ENCODE data around the gene ISM1.
"Not testable (repeated sequence)": the region's sequence is repeated elsewhere in the genome, so short reads cannot be mapped to it uniquely, and the experiment has no call there.

ISM1 gene

DNA sequence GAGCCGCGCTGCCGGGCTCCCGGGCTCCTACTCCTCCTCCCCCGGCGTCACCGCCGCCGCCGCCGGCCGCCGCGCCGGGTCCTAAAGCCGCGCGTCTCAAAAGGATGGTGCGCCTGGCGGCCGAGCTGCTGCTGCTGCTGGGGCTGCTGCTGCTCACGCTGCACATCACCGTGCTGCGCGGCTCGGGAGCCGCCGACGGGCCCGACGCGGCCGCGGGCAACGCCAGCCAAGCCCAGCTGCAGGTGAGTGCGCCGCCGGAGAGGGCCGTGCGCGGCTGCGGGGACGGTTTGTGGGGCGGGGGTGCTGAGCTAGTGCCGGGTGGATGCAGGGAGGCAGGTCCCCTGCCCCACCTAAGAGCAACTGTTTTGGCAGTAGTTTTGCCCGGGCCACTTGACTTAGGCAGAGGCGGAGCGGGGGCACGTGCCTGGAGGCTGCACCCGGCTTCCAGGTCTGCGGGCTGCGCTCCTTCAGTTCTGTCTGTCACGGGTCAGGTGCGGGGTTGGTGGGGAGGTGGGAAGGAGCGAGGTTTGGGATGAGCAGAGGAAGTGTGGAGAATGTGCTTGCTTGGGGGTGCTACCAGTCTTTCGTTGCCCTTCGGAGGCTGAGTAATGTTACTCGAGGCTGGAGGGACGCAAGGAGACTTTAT is 722 bp downstream of the ISM1 start:
- peak; percentile 3 for DNase-seq (ENCODE audit: low spot score)

DNA sequence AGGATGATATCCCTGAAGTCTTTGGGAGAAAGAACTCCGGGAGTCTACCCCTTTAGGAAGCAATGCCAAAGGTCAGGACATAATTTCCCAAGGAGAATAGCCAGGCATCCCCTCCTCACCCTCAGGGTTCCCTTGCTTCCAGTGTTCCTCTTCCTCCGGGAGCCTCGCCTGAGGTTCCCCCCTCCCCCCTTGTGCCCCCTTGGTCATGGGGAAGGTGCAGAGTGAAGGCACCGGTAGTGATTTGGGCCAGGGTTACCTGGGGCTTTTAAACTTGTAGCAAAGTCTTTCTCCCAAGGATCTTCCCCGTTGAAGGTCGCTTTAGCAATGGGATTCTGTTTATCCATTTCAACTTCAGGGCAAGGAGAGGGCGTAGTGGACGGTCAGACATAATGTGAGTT is 1.2 kb downstream of the ISM1 start:
- no peak for DNase-seq (ENCODE audit: low spot score)

DNA sequence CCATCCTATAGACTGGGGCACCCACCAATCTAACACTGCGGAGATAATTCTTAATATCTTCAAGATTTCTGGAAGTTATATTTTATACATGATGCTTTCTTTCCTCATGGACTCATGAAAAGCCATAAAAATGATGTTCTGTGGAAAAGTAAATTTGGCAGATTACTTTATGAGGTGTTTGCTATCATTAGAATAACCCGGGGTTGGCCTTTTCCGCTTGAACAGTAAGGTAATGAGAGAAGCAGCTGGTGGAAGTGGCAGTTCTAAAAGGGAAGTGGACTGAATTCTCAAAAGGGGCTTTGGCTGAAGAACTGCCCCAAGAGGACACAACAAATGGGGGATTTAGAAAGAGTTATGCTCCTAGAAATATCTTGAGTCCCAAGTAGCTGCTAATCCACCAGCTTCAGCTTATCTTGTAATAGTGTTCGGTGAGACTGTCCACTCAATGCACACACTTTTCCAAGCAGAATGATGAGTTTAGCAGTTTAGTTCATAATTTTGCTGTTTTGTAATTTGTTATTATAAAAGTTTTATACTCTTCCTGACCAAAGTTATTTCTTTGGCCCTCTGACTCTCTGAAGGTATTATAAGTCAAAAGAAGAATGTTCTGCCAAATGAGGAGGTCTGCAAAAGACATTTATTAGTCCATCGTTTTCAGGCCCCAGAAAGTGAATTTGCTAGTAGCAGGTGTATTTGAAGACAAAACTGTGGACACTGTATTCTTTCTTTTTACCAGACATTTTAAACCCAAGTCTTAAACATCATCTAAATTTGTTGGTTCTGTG is 2.9 kb downstream of the ISM1 start:
- DNase-seq (ENCODE audit: low spot score): no peak

DNA sequence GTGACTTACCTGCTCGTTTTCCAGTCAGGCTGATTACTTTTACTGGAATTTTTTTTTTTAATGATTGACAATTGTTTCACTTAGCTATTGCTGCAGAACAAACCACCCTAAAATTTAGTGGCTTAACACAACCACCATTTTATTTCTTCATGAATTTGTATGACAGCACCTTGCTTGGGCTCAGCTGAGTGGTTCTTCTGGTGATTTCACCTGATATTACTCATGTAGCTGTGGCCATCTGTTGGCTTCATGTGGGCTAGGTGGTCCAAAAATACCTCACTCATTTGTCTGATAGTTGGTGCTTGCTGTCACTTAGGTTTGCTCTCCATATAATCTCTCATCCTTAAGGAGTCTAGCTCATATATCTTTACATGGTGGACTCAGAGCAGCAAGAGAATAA is 5.3 kb downstream of the ISM1 start:
- DNase-seq (ENCODE audit: low spot score): no peak

DNA sequence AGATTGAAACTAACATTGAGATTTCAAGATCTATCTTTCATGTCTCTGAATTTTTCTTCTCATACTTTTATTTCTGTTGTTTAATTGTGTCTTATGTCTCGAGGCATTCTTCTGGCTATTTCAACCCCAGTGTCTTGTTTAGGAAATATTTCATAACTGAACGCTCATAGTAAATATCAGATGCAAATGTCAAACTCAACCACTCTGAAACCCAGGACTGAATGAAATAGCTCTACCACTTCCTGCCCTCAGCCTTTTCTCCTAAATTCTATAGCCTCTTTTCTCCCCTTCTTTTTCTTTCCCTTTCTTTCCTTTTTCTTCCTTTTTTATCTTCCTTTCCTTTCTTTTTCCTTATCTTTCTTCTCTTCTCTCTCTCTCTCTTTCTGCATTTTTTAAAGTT is 7.7 kb downstream of the ISM1 start:
- no peak for DNase-seq (ENCODE audit: low spot score)

DNA sequence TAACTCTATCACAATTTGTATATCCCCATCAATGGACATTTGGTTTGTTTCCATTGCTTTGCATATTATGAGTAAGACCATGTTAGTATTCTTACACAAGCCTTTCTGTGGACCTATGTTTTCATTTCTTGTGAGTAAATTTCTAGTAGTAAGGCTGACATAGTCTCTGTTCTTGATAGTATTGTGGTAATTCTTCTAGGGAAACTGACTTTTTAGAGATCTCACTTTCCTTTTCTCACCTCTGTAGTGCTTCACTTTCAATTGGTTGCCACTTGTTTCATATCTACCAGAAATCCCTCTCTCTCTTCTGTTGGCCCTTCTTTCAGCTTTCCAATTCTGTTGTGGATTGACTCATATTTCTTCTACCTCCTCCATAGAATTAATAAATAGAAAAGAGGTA is 8.5 kb downstream of the ISM1 start:
- DNase-seq (ENCODE audit: low spot score): no peak

DNA sequence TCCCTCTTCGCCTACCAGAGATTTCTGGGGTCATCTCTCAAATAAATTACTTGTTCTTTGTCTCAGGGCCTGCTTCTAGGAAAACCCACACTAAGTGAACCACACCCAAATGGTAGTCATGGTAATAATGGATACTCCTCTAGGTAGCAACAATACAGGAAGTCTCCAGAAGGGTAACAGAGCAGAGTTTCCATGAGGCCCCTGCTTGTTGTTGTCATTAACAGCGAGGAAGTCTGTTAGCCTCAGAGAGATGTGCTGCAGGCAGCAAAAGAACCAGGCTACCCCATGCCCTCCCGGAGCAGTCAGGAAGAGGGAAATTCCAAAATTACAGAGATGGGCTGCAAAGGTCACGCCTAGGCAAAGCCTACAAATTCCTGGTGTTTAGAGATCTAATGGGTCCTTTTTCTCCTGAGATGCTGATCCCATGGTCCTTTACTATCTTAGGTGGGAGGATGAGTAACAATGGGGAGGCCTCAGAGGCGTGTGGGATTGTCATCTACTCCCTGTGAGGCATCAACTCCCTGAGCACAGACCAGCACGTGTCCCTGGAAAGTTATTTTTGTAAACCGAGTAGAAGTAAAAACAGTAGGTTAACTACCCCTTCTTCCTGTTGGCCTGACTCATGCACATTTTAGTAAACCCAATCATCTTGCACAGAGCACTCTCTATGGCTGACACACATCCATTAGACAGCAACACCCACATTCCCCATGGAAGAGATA is 10.1 kb downstream of the ISM1 start:
- no peak for DNase-seq (ENCODE audit: low spot score)

DNA sequence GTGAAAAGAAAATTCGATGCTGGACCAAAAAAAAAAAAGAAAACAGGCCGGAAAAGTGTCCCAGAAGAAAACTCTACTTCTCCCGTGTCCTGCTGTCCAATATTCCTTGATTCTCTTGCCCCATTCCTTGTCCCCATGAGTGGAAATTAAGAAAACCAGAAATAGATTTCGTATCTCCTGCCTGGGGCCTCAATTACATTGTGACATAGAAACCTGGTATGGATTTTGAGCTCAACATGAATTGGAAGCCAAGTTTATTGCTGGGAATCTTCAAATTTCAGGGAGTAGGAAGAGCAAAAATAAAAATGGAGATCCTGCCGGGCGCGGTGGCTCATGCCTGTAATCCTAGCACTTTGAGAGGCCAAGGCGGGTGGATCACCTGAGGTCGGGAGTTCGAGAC is 11.9 kb downstream of the ISM1 start:
- DNase-seq (ENCODE audit: low spot score): no peak

DNA sequence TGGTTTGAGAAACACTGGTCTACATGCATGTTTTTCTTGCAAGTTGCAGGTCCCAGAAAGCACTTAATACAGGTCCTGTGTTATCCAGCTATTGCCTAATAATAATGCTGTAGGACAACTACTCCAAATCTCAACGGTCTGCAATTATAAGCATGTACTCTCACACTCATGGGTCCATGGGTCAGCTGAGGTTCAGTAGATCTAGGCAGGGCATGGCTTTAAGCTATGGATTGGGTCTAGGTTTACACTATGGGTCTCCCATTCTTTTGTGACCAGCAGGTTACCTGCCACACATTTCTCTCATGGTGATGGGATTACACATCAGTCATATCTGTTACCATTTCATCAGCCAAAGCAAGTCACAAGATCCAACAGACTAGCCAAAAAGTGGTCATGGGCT is 13.9 kb downstream of the ISM1 start:
- DNase-seq (ENCODE audit: low spot score): no peak

DNA sequence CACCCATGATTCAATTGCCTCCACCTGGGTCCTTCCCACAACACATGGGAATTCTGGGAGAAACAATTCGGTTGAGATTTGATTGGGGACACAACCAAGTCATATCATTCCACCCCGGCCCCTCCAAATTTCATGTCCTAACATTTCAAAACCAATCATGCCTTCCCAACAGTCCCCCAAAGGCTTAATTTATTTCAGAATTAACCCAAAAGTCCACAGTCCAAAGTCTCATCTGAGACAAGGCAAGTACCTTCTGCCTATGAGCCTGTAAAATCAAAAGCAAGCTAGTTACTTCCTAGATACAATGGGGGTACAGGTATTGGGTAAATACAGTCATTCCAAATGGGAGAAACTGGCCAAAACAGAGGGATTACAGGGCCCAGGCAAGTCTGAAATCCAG is 15.3 kb downstream of the ISM1 start:
- DNase-seq (ENCODE audit: low spot score): not testable (repeated sequence)

DNA sequence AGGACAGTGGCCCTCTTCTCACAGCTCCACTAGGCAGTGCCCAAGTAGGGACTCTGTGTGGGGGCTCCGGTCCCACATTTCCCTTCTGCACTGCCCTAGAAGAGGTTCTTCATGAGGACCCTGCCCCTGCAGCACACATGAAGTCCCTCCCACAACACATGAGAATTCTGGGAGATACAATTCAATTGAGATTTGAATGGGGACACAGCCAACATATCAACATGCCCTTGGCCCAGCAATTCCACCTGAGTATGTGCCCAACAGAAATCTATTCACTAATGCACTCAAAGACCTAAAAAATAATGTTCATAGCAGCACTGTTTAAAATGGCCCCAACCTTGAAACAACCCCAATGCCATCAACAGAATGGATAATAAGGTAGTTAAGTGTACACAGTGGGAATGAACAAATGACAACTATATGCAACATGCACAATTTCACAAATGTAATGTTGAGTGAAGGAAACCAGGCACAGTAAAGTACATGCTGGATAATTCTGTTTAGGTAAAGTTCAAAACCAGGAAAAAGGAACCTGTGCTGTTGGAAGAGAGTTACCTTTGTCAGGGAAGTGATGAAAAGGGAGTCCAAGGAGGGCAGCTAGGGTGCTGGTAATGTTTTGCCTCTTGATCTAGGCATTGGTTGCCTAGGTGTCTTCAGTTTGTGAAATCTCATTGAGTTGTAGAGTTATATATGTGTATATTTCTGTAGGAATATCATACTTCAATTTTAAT is 16.1 kb downstream of the ISM1 start:
- DNase-seq (ENCODE audit: low spot score): no peak

DNA sequence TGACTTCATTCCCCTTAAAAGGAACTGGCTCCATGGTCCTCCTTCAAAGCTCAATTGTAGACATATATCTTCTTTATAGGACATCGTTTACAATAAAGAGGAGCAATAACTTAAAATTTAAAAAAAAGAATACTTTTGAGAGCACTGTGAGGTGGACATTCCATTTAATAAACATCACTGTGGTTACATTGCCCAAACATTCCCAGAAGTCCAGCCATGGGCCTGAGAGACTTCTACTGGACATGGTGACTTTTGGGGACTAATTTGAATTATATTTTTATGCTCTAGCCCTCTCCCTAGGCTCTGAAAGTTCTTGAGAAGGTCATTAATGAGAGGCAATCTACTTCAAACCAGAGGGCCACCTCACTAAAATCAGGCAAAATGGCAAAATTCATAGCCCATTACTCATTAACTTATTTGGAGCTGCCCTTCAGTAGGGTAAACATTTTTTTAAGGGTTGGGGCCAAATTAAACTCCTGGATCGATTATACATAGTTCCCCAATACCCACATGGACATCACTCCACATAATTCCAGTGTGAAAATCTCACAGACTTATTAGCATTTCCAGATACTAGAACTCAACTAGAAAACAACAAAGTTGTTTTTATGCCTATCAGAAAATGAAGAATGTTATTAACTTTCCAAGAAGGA is 17.1 kb downstream of the ISM1 start:
- DNase-seq (ENCODE audit: low spot score): no peak

DNA sequence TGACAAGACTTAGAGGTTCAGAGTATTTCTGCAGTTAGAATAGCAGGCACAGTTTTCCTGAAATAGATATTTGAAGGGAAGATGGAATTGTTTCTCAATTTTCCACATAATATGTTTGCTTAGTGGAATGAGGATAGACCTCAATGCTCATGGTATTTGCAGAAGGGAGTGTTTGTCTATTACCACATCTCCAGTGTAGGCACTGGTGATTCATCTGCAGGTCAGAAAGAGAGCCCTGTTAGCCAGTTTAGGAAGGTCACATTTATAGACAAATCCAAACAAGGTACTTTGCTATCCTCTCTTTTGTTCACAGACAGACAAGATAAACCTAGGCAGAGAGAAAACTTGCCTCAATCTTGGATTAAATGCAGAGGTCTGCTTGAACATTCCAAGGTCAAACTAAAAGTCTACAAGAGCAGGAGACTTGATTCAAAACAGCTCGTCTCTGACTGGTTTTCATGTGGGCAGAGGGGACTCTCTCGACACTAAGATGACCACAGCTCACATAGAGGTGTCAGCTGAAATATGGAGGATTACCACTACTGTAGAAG is 22.8 kb downstream of the ISM1 start:
- no peak for DNase-seq (ENCODE audit: low spot score)

DNA sequence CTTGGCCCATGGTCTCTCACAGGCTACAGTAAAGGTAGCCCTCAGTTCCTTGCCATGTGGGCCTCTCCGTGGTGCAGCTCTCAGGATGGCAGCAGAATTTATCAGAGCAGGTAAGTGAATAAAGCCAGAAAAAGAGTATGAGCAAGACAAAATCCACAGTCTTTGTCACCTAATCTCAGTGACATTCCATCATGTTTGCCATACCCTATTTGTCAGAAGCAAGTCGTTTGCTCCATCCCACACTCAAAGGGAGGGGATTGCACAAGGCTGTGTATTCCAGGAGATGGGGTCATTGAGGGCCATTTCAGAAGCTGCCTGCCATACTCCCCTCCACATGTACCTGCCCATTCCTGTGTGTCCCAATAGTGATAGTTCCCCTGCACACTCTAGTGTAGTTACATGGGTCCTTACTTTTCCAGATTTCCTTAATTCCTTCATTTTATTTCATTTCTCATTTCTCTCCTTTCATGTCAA is 24.2 kb downstream of the ISM1 start:
- no peak for DNase-seq (ENCODE audit: low spot score)

DNA sequence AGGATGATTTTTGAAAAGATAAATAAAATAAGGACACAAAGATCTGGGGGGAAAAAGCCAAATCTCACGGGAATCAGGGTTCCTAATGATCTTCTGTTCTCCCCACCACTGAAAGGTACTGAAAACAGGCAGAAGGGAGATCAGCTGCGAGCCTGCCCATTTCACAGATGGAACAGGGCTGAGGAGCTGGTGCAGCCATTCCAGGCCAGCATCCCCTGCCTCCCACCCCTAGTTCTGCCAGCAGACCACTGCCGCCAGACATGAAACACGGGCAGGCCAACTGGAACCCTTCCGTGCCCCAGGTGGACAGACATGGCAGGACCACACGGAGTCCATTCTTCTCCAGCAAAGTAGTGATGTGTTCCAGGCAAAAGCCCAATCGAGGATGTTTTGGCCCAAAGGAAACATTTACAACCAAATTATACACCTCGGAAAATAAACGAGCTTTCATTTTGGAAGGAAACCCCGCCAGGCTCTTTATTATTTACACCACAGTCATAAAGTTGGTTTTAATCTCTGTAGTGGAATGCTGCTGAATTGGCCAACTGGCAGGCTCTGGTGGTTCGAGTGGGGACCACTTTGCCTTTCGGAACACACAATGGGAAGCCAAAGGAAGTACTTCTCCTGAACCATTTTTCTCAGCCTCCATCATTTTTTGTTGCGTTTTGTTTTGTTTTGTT is 28.2 kb downstream of the ISM1 start:
- DNase-seq (ENCODE audit: low spot score): no peak

DNA sequence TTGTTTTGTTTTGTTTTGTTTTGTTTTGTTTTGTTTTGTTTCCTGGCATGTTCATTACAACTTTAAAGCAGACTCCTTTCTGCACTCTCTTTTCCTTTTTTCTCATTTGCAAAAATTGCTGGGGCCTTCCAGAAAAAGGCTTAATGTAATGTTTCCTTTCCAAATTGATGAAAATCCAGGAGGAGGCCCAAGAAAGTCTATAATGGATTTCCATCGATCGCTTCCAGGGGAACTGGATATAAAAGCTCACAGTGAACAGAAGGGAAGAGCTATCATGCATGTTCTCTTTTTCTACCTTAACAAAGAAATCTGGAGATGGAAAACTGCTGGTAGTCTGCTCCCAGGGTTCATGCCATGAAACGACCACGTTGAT is 28.7 kb downstream of the ISM1 start:
- no peak for DNase-seq (ENCODE audit: low spot score)

DNA sequence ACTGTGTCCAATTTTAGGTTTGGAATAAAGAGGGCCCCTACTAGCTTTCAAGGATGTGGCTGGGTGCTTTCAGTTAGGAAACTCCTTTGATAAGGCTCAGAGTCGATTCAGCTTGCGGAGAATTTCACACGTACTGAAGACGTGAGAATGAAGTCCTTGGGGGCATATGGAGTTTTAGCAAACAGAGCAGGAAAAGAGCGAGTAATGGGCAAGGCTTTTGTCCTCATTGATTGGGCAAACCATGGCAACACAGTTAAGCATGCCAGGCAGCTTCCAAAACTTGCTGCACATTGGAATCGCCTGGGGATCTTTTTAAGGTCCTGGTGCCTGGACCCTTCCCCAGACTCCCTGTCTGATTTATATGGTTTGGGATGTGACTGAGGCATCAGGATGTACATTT is 29.2 kb downstream of the ISM1 start:
- no peak for DNase-seq (ENCODE audit: low spot score)

DNA sequence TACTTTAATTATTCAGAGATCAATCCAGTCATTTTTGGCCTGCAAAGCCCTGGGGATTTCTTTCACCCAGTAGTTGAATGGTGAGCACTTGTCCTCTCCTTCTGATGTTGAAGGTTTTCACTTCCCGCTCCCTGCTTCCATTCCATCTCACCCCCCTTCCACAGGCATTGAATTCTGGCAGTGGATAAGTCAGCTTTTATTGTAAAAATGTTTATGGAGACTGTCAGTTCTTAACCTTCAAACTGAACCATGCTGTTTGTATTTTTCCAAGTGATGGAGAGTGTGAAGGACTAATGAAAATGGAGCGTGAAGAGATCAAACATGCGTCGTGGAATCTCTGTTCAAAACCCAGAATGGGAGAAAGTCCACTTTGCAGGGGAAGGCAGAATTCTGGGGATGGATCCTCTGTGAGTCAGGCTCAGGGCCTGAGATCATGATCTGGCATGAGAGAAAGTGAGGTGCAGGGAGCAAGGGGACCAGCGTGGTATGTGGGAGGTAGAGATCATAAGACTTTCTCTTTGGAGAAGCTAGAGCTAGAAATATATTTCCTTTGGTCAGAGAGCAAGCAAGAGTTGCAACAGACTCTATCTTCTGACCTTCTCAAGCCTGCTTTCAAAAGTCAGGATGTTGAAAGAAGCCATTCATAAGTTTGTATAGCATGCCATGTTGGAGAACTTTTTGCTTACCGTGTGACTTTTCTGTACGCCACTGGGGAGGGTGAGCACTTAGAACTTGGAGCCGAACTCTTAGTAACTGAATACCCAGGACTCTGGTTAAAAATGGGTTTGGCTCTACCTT is 30.2 kb downstream of the ISM1 start:
- no peak for DNase-seq (ENCODE audit: low spot score)

DNA sequence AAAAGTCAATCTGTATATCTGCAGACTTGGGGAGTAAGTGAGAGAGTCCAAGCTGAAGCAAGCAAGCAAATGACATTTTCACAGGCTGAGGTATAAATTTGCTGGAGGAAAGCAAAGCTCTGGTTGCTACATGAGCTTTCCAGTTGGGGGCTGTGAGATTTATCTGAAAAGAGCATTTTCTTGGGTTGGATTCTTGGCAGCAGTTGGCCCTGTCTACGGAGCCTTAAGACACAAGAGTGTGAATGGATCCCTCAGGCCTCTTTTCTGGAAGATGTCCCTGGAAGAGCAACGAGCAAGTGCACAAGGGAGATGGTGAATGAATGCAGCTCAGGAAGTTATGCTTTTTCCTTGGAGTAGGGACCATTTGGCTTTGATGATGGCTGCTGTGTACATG is 30.8 kb downstream of the ISM1 start:
- no peak for DNase-seq (ENCODE audit: low spot score)

DNA sequence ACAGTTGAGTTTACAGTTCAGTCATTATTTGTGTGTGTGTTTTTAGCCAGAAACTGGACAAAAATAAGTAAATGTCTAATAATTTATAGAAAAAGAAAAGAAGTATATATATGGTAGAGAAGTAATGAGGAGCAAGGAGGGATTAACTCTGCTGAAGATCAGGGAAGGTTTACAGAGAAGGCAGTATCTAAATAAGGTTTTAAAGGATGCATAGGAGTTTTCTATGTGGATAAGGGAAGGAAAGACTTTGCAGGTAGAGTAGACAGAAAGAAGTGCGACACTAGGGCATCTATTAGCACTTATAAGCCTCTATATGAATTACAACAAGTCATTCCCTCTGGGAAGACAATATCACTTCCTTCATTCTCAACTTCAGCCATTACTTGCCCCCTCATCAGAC is 34.3 kb downstream of the ISM1 start:
- no peak for DNase-seq (ENCODE audit: low spot score)
